ENCODE results near the gene LCN6.

GRCh38 chr9:136719195-136719880 is 29.0 kb downstream of the LCN6 start:
- TF ChIP-seq EZH2 (IDR thresholded peaks at IDR 0.05) (no peak), POLR2AphosphoS5 (IDR thresholded peaks at IDR 0.05; ENCODE audit: borderline replicate concordance, low read depth, low read length) (no peak), FOXP2 (optimal IDR thresholded peaks at IDR 0.05; ENCODE audit: control extremely low read depth, extremely low read length, insufficient read depth) (no peak)
